ENCODE measurements around the gene CACNB4. TPM values are rescaled to one million over a fixed set of nuclear protein-coding genes. Genes with fewer than 3 reads are reported as not detected.
"Not testable (repeated sequence)": the region's sequence is repeated elsewhere in the genome, so short reads cannot be mapped to it uniquely, and the experiment has no call there.

Gene CACNB4
- total and polyA plus RNA-seq, 12 donors = 0.09 to 0.95 (median 0.38) TPM

DNA sequence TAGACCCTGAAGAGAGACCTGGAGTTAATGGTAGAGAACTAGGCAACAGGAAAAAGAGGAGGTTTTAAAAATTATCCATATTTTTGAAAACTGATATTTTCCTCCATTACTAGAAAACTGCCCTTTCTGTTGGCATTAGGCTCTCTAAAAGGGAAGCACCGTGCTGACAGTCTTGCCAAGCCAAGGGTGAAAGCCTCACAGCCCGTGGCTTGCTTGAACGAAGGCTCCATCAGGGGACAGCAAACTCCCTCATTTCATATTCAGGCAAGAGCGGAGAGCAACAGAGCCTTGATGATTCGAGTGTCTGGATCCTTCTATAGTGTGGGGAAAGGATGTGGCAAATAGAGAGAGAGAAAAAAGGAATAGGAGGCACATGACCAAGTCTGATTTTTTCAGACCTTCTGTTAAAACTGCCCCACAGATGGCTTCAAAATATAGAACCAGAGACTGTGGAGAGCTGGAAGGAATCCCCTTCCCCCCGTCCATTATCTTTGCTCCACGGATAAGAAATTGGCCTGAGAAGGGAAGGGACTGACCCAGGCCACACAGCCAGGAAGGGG lies 67.0 kb downstream of the CACNB4 start:
- no peak for DNase-seq
- intact Hi-C loops (cut with DNase I) = loop anchor here in 6 of 10 donors (5.0 to 10.0 kb wide), 4 partner anchors 143 to 1483 kb away; partner anchors contain the start of gene STAM2 (in 1 of the 6)
- WGBS, 2 donors = 63 to 68% methylated on average over 7 of the region's 7 CpGs
- no peaks in the 10 kb centered on the region for H3K36me3 ChIP-seq
- peak overlapping the region in 1 of 10 donors; percentile 40 for H3K27ac ChIP-seq
- peak in 1 of 8 donors; percentile 21 for ATAC-seq
- TF ChIP-seq, protein P1, sequence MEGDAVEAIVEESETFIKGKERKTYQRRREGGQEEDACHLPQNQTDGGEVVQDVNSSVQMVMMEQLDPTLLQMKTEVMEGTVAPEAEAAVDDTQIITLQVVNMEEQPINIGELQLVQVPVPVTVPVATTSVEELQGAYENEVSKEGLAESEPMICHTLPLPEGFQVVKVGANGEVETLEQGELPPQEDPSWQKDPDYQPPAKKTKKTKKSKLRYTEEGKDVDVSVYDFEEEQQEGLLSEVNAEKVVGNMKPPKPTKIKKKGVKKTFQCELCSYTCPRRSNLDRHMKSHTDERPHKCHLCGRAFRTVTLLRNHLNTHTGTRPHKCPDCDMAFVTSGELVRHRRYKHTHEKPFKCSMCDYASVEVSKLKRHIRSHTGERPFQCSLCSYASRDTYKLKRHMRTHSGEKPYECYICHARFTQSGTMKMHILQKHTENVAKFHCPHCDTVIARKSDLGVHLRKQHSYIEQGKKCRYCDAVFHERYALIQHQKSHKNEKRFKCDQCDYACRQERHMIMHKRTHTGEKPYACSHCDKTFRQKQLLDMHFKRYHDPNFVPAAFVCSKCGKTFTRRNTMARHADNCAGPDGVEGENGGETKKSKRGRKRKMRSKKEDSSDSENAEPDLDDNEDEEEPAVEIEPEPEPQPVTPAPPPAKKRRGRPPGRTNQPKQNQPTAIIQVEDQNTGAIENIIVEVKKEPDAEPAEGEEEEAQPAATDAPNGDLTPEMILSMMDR (IDR thresholded peaks at IDR 0.05) = no peak
- no peaks in the 10 kb centered on the region for H3K9me3 ChIP-seq
- H3K27me3 ChIP-seq = no peaks in the 10 kb centered on the region
- peaks cover 0 to 9% (median under 1%) of the 10 kb centered on the region in 9 donors for H3K4me1 ChIP-seq
- no peak overlapping the region for H3K4me3 ChIP-seq

DNA sequence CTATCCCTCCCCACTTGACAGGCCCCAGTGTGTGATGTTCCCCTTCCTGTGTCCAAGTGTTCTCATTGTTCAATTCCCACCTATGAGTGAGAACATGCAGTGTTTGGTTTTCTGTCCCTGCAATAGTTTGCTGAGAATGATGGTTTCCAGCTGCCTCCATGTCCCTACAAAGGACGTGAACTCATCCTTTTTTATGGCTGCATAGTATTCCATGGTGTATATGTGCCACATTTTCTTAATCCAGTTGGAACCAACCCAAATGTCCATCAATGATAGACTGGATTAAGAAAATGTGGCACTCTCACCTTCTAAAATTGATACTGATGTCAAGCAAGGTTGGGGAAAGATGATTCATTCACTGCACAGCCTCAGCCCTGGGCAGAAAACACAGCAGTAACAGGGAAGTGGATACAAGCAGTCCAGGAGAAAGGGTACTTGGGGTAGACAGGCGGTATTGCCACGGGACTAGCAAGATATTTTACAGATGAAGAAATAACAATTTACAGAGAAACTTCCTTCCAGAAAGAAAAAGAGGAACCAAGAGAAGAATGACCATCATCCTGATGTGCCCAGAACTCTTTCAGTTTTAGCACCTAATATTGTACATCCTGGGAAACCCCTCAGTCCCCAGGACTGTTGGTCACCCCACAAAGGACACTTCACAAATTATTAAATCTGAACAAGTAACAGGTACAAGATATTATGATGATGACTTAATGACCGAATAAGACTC lies 68.1 kb downstream of the CACNB4 start:
- not testable (repeated sequence) for H3K4me1 ChIP-seq, H3K4me3 ChIP-seq, H3K36me3 ChIP-seq, DNase-seq, H3K27me3 ChIP-seq, H3K9me3 ChIP-seq
- ATAC-seq = peak in 3 of 8 donors; percentile 28 to 38 (median 30)
- intact Hi-C loops (cut with DNase I) = loop anchor here in 6 of 10 donors (5.0 to 10.0 kb wide), 4 partner anchors 144 to 1484 kb away; partner anchors contain the start of gene STAM2 (in 1 of the 6)
- peak overlapping the region in 1 of 10 donors; percentile 40 for H3K27ac ChIP-seq
- 86 to 93% methylated on average over 4 of the region's 4 CpGs for WGBS, 2 donors

DNA sequence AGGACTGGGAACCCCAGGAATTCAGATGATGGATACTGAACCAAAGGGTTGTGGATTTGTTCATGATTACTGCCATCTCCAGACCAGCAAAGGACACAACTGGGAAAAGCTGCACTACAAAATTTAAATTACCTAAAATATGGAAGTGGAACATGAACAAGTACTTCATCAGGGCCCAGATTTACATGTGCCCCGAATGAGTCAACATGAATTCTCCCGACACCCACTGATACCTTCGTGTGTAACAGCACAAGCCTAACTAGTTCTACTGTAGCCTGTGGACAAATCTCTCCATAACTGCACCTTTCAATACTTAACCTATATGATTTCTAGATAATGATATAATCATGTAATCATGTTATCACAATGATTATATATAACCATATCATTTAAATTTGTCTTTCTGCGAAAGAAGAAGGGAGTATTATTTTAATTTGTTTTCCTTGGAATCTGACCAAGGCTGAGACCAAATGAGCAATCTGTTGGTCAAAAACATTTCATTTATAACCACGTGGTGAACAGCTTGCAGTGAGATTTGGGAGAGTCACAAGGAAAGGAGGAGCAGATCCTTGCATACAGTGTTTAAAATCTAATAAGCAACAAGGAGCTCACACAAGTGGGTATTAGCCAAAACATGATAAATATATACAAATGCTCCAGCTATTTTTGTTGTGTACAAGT lies 70.5 kb downstream of the CACNB4 start:
- peaks cover 0 to 14% (median 0%) of the 10 kb centered on the region in 9 donors for H3K4me1 ChIP-seq
- H3K27me3 ChIP-seq = no peaks in the 10 kb centered on the region
- no peaks in the 10 kb centered on the region for H3K36me3 ChIP-seq
- no peaks in the 10 kb centered on the region for H3K9me3 ChIP-seq
- no peak overlapping the region for H3K4me3 ChIP-seq
- TF ChIP-seq, protein P1 (IDR thresholded peaks at IDR 0.05) = no peak
- DNase-seq = no peak
- ATAC-seq = no peak
- 60 to 61% methylated on average over 5 of the region's 5 CpGs for WGBS, 2 donors
- intact Hi-C loops (cut with DNase I) = loop anchor here in 5 of 10 donors (5.0 to 10.0 kb wide), 2 partner anchors 411 to 414 kb away; no protein-coding TSS in a partner anchor
- H3K27ac ChIP-seq = no peak overlapping the region

DNA sequence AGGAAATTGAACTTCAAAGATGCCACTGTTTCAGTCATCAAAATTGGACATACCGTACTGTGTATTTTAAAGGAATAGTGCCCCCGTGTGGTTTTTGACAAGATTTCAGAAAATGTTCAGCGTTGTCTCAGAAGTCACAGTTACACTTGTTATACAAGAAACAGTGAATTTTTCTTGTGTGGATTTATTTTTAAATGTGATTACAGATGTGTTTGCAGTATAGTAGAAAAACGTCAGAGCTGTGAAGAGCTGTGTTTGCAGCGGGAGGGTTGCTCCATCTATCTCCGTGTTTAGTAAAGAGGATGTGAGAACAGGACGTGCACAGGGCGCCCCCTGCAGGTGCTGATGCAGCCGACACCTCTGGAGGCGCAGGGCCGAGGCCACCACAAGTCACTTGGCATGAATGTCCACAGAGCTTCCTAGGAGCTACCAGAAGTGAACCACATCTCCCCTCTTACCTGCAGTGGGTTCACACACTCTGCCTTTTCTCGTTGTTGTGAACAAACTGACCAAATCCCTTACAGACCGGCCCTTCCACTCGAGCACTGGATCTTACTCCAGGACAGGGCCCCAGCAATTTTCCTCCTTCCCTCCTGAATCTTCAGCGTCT lies 73.1 kb downstream of the CACNB4 start:
- ATAC-seq (peak; percentile 89 to 98 (median 96)), DNase-seq (peak; percentile 78 to 83)
- Histone ChIP-seq H3K4me1 (peaks cover 0 to 7% (median 0%) of the 10 kb centered on the region in 9 donors), H3K36me3 (no peaks in the 10 kb centered on the region), H3K27me3 (no peaks in the 10 kb centered on the region), H3K4me3 (peak overlapping the region in 6 of 10 donors; percentile 38 to 51 (median 43)), H3K27ac (no peak overlapping the region), H3K9me3 (no peaks in the 10 kb centered on the region)
- 17 to 18% methylated on average over 15 of the region's 15 CpGs for WGBS, 2 donors
- TF ChIP-seq, protein P1 (IDR thresholded peaks at IDR 0.05) = peak; percentile 86 to 98 (median 92)
- intact Hi-C loops (cut with DNase I) = loop anchor here in 5 of 10 donors (5.0 to 10.0 kb wide), 2 partner anchors 408 to 411 kb away; no protein-coding TSS in a partner anchor

Measured in heart right ventricle (tissue), 16 donors.